ENCODE measurements around the gene COPS6. TPM values are rescaled to one million over a fixed set of nuclear protein-coding genes. Genes with fewer than 3 reads are reported as not detected.
A peak's percentile ranks its signal among the peaks of the same experiment; 100 is the strongest.

Gene COPS6
- 10 to 100 TPM; 96.3 to 97.2 TPM for total RNA-seq

DNA sequence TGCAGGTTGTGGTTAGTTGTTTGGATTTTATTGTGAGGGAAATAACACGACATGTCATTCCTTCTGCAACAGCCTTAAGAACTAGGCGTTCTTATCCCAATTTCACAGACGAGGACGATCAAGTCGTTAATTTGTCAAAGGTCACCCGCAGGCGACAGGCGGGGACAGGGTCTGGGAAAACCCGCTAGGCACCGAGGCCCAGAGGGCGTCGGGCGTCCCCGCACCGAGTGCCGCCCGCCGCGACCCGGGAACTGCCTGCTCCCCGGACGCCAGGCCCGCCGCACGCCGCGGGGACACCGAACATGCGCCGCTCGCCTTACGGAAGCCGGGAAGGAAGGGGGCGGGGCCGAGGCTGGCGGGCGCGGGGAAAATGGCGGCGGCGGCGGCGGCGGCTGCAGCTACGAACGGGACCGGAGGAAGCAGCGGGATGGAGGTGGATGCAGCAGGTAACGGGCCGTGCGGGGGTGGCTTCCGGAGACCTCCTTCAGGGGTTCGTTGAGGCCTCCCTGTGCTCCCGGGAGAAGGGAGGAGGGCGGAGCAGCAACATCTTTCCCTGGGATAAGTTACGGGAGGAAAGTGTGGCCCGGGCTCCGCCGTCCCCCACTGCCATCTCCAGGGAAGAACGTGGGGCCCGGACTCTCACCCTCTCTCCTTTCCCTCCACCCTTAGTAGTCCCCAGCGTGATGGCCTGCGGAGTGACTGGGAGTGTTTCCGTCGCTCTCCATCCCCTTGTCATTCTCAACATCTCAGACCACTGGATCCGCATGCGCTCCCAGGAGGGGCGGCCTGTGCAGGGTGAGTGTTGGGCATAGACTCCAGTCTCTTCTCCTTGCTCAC is at the start of gene COPS6:
COPS6 (plus strand) TSS at position 349 of the 837 bp plus-strand sequence; CDS start at position 371, 22 bp downstream.
- no peaks in the 10 kb centered on the region for H3K27me3 Mint-ChIP-seq
- peak within 1 kb of the TSS; percentile 97 for H3K27ac Mint-ChIP-seq
- H3K36me3 Mint-ChIP-seq: peaks cover 39% of the 10 kb centered on the region

GRCh38 chr7:100040575-100040974 is 48.2 kb upstream of the COPS6 start:
- no peak overlapping the region for H3K4me3 Mint-ChIP-seq
- peaks cover 14% of the 10 kb centered on the region for H3K4me1 Mint-ChIP-seq
- H3K9me3 Mint-ChIP-seq: peaks cover 2% of the 10 kb centered on the region
- DNase-seq: no peak
- H3K36me3 Mint-ChIP-seq: peaks cover 27% of the 10 kb centered on the region
- H3K27me3 Mint-ChIP-seq: no peaks in the 10 kb centered on the region
- peak overlapping the region; percentile 42 for H3K27ac Mint-ChIP-seq

More for the DNA sequence above, at the start of gene COPS6:
- Mint-ChIP-seq H3K4me1 (peaks cover 39% of the 10 kb centered on the region), H3K4me3 (peak within 1 kb of the TSS; percentile 97), H3K9me3 (no peaks in the 10 kb centered on the region)
- peak; percentile 91 for DNase-seq

GRCh38 chr7:100044718-100045117 is 44.1 kb upstream of the COPS6 start:
- Mint-ChIP-seq H3K4me1 (peaks cover 21% of the 10 kb centered on the region), H3K27ac (no peak overlapping the region), H3K9me3 (peaks cover 2% of the 10 kb centered on the region), H3K27me3 (no peaks in the 10 kb centered on the region), H3K36me3 (peaks cover 8% of the 10 kb centered on the region), H3K4me3 (peak overlapping the region; percentile 11)
- DNase-seq: no peak

- Mint-ChIP-seq H3K9me3 (no peaks in the 10 kb centered on the region), H3K4me3 (peak overlapping the region; percentile 56), H3K27ac (peak overlapping the region; percentile 27), H3K36me3 (no peaks in the 10 kb centered on the region), H3K27me3 (no peaks in the 10 kb centered on the region), H3K4me1 (peaks cover 21% of the 10 kb centered on the region)
- DNase-seq: no peak
Observed at GRCh38 chr7:100048680-100049079, 40.1 kb upstream of the COPS6 start.

DNA sequence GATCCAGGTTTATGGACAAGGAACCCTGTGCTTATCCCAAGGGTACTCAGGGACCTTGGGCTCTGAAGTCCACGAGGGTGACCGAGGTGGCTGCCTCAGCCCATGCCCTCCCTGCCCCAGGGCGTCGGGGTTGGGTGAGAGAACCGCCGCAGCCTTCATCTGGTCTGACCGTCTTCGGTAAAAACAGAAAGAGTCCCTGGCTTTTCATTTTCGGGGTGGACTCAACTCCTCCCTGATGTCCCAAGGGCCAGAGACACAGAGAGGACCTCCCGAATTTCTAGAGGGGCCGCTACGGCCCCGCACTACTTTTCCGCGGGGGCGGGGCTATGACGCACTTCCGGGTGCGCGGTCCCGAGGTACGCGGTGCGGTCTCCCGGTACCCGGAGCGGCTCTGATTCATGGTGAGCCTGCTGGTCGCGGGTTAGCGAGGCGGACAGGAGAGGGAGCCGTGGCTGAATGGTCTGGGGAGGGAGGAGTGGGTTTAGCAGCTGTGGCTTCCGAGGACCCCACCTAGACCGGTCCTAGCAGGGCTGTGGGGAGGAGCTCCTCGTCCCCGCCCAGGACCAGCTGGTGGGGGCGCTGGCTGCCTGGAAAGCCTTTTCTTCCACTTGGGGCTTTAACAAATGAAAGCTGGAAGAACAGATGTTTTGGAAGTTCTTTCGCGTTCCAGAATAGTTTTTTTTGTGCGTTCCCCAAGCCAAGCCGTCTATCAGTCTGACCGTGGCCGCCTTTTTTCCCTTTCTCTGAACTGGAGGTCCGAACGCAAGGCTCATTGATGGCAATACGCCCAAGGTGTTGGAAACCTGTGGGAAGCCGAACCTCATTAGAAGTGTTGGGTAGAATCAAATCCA is 39.1 kb upstream of the COPS6 start, which contains the start of gene ZSCAN21:
ZSCAN21 (plus strand) TSS at position 334 of the 851 bp plus-strand sequence. CDS start 7,233 bp downstream, outside the sequence.
- Mint-ChIP-seq H3K4me3 (peak within 1 kb of the TSS; percentile 89), H3K27me3 (no peaks in the 10 kb centered on the region), H3K27ac (peak within 1 kb of the TSS; percentile 92), H3K36me3 (no peaks in the 10 kb centered on the region), H3K9me3 (no peaks in the 10 kb centered on the region), H3K4me1 (peaks cover 20% of the 10 kb centered on the region)
- DNase-seq: peak; percentile 84

DNA sequence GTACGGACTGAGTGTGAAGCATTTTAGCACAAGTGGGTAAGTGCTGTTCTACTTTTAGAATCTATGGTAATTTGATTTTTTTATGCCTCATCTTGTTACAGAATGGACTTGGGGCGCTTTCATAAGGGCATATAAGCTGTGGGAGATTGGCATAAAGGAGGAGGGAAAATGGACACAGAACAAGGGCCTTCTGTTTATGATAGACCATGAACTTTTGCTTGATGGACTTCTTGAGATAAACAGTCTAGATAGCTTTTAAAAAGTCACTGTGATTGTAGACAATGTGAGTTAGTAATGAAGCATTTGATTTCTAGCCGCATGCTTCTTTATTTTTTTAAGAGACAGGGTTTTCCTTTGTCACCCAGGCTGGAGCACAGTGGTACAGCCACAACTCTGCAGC is 37.2 kb upstream of the COPS6 start:
- no peaks in the 10 kb centered on the region for H3K27me3 Mint-ChIP-seq
- no peaks in the 10 kb centered on the region for H3K9me3 Mint-ChIP-seq
- peaks cover 18% of the 10 kb centered on the region for H3K4me1 Mint-ChIP-seq
- DNase-seq: no peak
- no peak overlapping the region for H3K27ac Mint-ChIP-seq
- H3K36me3 Mint-ChIP-seq: no peaks in the 10 kb centered on the region
- H3K4me3 Mint-ChIP-seq: peak overlapping the region; percentile 29

DNA sequence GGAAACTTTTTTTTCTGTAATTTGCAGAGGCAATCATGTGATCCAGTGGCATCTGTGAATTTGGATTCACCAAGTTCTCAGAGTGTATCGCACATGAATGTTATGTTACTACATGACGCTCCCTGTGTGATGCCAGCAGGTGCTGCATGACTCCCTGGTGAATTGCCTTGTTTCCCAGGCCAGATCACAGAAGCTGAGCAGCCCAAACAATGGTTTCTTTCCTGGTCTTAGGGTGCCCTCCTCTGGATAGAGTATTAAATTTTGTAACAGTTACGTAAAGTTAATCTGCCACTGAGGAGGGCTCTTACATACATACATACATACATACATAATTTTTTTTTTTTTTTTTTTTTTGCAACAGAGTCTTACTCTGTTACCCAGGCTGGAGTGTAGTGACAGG is 35.6 kb upstream of the COPS6 start:
- Mint-ChIP-seq H3K9me3 (no peaks in the 10 kb centered on the region), H3K4me1 (peaks cover 18% of the 10 kb centered on the region), H3K36me3 (peaks cover 2% of the 10 kb centered on the region), H3K27ac (no peak overlapping the region), H3K4me3 (no peak overlapping the region), H3K27me3 (no peaks in the 10 kb centered on the region)
- no peak for DNase-seq

DNA sequence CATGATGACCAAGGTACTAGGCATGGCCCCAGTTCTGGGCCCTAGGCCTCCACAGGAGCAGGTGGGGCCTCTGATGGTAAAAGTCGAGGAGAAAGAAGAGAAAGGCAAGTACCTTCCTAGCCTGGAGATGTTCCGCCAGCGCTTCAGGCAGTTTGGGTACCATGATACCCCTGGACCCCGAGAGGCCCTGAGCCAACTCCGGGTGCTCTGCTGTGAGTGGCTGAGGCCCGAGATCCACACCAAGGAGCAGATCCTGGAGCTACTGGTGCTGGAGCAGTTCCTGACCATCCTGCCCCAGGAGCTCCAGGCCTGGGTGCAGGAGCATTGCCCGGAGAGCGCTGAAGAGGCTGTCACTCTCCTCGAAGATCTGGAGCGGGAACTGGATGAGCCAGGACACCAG is 31.8 kb upstream of the COPS6 start:
- Mint-ChIP-seq H3K36me3 (peaks cover 8% of the 10 kb centered on the region), H3K27me3 (no peaks in the 10 kb centered on the region), H3K27ac (no peak overlapping the region), H3K9me3 (no peaks in the 10 kb centered on the region), H3K4me1 (no peaks in the 10 kb centered on the region), H3K4me3 (no peak overlapping the region)
- DNase-seq: no peak

- H3K36me3 Mint-ChIP-seq: peaks cover 8% of the 10 kb centered on the region
- no peaks in the 10 kb centered on the region for H3K4me1 Mint-ChIP-seq
- no peak for DNase-seq
- no peaks in the 10 kb centered on the region for H3K9me3 Mint-ChIP-seq
- no peaks in the 10 kb centered on the region for H3K27me3 Mint-ChIP-seq
- H3K4me3 Mint-ChIP-seq: no peak overlapping the region
- no peak overlapping the region for H3K27ac Mint-ChIP-seq
Observed at GRCh38 chr7:100059251-100059739, 29.5 kb upstream of the COPS6 start.

- H3K4me1 Mint-ChIP-seq: no peaks in the 10 kb centered on the region
- H3K9me3 Mint-ChIP-seq: no peaks in the 10 kb centered on the region
- peaks cover 10% of the 10 kb centered on the region for H3K36me3 Mint-ChIP-seq
- DNase-seq: no peak
- H3K27me3 Mint-ChIP-seq: no peaks in the 10 kb centered on the region
- H3K4me3 Mint-ChIP-seq: no peak overlapping the region
- peak overlapping the region; percentile 6 for H3K27ac Mint-ChIP-seq
Observed at GRCh38 chr7:100061518-100062193, 27.1 kb upstream of the COPS6 start.

DNA sequence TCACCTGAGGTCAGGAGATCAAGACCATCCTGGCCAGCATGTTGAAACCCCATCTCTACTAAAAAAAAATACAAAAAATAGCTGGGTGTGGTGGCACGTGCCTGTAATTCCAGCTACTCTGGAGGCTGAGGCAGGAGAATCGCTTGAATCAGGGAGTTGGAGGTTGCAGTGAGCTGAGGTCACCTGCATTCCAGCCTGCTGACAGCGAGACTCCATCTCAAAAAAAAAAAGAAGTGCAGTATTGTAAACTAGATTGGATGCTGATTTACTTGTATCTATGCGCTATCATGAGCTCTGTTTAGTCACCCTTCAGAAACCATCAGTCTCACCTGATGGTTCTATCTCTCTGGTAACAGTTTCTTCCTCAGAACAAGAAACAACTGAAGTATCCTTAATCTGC is 25.4 kb upstream of the COPS6 start:
- DNase-seq: no peak
- H3K27me3 Mint-ChIP-seq: no peaks in the 10 kb centered on the region
- H3K4me3 Mint-ChIP-seq: no peak overlapping the region
- H3K9me3 Mint-ChIP-seq: no peaks in the 10 kb centered on the region
- H3K36me3 Mint-ChIP-seq: peaks cover 17% of the 10 kb centered on the region
- no peak overlapping the region for H3K27ac Mint-ChIP-seq
- H3K4me1 Mint-ChIP-seq: no peaks in the 10 kb centered on the region

DNA sequence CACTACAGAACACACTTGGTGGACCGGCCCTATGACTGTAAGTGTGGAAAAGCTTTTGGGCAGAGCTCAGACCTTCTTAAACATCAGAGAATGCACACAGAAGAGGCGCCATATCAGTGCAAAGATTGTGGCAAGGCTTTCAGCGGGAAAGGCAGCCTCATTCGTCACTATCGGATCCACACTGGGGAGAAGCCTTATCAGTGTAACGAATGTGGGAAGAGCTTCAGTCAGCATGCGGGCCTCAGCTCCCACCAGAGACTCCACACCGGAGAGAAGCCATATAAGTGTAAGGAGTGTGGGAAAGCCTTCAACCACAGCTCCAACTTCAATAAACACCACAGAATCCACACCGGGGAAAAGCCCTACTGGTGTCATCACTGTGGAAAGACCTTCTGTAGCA is 24.6 kb upstream of the COPS6 start:
- Mint-ChIP-seq H3K4me3 (no peak overlapping the region), H3K4me1 (no peaks in the 10 kb centered on the region), H3K9me3 (no peaks in the 10 kb centered on the region), H3K36me3 (peaks cover 17% of the 10 kb centered on the region), H3K27ac (no peak overlapping the region), H3K27me3 (no peaks in the 10 kb centered on the region)
- no peak for DNase-seq

DNA sequence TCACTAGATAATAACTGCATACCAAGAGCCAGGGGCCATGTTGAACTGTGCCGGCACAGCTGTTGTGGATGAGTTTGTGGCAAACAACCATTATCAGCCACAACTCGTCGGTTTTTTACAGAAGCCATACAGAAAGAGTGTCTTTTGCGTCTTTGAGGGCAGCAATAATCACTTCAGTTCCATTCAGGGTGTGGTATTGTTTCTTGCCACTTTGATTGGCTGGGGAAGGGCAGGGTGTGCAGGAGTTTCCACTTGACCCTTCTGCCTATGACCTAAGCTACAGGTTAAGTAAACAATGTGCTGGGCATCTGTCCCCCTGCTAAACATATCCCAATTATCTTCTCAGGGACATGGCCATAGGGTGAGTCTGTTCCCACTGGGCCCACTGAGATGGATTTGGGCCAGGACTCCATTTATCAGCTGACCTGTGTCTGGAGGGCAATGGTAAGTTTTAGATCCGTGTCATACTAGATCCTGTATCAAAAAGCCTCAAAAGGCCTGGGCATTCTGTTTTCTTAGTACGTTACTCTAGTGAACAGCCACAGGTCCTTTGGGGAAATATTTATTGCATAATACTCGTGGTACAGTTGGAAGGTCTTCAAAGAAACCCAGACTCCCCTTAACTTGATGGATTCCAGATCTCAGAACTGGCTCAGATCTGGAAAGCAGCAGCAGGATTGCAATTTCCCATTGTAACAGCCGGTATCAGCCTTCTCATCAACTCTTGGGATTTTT is 23.1 kb upstream of the COPS6 start:
- peaks cover 27% of the 10 kb centered on the region for H3K36me3 Mint-ChIP-seq
- no peaks in the 10 kb centered on the region for H3K4me1 Mint-ChIP-seq
- no peak overlapping the region for H3K27ac Mint-ChIP-seq
- no peaks in the 10 kb centered on the region for H3K27me3 Mint-ChIP-seq
- no peak for DNase-seq
- no peak overlapping the region for H3K4me3 Mint-ChIP-seq
- peaks cover 7% of the 10 kb centered on the region for H3K9me3 Mint-ChIP-seq

GRCh38 chr7:100066953-100067352 is 21.8 kb upstream of the COPS6 start:
- Mint-ChIP-seq H3K4me1 (no peaks in the 10 kb centered on the region), H3K27me3 (no peaks in the 10 kb centered on the region), H3K36me3 (peaks cover 39% of the 10 kb centered on the region), H3K27ac (no peak overlapping the region), H3K9me3 (peaks cover 21% of the 10 kb centered on the region), H3K4me3 (no peak overlapping the region)
- no peak for DNase-seq

Measured in activated naive CD8-positive, alpha-beta T cell treated with anti-CD3 and anti-CD28 coated beads for 36 hours (primary cell).